ENCODE results near the gene IL36RN.

IL36RN gene

DNA sequence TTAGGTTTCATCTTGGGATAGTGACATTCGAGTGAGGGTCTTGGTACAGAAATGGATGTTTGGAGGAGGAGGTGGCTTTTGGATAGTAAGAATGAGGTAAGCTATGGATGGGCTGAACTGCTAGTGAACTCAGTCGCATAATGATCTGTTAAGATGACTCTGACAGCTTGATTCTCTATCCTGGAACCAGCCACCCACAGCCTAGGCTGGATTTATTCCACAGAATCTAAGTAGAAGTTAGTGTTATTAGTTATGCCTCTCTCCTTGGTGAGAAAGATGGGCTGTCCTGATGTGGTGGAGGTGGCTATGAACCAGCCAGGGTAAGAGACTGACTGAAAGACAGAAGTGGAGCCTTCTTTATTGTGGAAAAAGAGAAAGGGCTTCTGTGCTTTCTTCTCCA lies 31.3 kb upstream of the IL36RN start:
- TF ChIP-seq, protein P1, sequence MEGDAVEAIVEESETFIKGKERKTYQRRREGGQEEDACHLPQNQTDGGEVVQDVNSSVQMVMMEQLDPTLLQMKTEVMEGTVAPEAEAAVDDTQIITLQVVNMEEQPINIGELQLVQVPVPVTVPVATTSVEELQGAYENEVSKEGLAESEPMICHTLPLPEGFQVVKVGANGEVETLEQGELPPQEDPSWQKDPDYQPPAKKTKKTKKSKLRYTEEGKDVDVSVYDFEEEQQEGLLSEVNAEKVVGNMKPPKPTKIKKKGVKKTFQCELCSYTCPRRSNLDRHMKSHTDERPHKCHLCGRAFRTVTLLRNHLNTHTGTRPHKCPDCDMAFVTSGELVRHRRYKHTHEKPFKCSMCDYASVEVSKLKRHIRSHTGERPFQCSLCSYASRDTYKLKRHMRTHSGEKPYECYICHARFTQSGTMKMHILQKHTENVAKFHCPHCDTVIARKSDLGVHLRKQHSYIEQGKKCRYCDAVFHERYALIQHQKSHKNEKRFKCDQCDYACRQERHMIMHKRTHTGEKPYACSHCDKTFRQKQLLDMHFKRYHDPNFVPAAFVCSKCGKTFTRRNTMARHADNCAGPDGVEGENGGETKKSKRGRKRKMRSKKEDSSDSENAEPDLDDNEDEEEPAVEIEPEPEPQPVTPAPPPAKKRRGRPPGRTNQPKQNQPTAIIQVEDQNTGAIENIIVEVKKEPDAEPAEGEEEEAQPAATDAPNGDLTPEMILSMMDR (conservative IDR thresholded peaks at IDR 0.05; ENCODE audit: control insufficient read depth, insufficient read depth, low read depth, low read length): no peak
- H3K4me3 ChIP-seq (ENCODE audit: control insufficient read depth, low read depth, low read length): no peak overlapping the region
- no peak for DNase-seq (ENCODE audit: low read depth)

DNA sequence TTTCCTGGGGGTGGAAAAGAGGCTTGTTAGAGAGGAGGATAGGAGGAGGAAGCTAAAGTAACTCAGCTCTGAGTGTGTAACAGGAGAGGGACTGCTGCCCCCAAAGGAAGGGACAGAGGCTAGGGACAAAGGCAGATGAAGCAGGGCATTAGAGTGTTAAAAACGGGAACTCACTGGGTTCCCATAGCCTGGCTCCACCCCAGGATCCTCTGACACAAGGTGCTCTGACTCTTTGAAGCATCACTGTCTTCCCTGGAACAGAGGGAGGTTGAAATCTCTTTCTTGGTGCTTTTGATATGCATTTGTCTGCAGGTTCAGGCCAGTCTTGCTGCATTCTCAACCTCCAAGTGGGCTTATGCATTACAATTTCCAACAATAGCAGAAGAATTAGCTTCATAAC lies 30.9 kb upstream of the IL36RN start:
- H3K4me3 ChIP-seq (ENCODE audit: control insufficient read depth, low read depth, low read length): no peak overlapping the region
- TF ChIP-seq, protein P1 (conservative IDR thresholded peaks at IDR 0.05; ENCODE audit: control insufficient read depth, insufficient read depth, low read depth, low read length): no peak
- DNase-seq (ENCODE audit: low read depth): no peak

DNA sequence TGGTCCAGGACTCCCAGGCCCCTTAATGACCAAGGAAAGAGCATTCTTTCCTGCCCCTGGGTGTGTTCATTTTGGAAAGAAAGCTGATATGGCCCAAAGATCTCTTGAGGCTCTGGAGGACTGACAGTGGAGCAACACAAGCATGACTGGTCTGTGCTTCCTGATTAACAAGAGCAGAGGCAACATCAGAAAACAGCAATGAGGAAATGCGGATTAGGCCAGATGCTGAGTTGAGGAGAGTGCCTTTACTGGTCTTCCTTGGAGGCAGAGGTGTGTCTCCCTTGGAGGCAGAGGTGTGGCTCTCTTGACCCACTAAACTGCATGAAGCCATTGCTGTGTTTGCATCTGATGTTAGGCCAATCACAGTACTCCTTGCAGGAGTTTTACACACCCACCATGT lies 26.3 kb upstream of the IL36RN start:
- TF ChIP-seq, protein P1 (conservative IDR thresholded peaks at IDR 0.05; ENCODE audit: control insufficient read depth, insufficient read depth, low read depth, low read length): no peak
- H3K4me3 ChIP-seq (ENCODE audit: control insufficient read depth, low read depth, low read length): no peak overlapping the region
- no peak for DNase-seq (ENCODE audit: low read depth)

DNA sequence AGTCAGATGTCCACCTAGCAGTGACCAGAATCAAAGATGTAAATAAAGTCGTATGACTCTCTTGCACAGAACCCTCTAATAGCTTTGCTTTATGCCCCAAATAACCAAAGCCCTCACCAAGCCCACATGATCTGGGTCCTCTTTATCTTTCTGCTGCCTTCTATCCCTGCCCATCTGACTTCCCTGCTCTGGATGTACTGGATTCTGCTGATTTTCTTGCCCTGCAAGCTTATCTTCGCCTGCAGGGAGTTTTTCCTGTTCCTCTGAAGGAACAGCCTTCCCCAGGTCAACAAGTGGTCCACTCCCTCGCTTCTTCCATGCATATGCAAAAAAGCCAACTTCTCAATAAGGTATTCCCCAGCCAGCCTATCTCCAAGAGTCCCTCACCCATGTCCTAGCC lies 25.0 kb upstream of the IL36RN start:
- no peak for DNase-seq (ENCODE audit: low read depth)
- TF ChIP-seq, protein P1 (conservative IDR thresholded peaks at IDR 0.05; ENCODE audit: control insufficient read depth, insufficient read depth, low read depth, low read length): no peak
- H3K4me3 ChIP-seq (ENCODE audit: control insufficient read depth, low read depth, low read length): no peak overlapping the region

DNA sequence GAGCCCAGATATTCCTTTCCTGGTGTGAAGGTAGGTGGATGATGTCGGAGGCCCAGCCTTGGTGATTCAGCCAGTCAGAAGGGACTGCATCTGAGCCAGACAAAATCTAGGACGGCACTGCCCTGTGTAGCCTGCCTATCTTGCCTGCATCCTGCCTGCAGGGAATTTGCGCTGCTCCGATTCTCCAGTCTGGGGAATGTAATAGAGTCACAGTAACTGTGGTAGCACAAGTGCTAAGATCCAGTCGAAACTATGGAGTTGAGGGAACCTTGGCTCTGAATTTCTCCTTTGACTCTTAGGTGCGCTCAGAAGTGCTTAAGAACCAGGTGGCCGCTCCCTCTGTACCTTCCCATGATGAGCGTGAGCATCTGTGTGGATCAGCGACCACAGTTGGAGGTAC lies 22.2 kb upstream of the IL36RN start:
- TF ChIP-seq, protein P1 (conservative IDR thresholded peaks at IDR 0.05; ENCODE audit: control insufficient read depth, insufficient read depth, low read depth, low read length): no peak
- H3K4me3 ChIP-seq (ENCODE audit: control insufficient read depth, low read depth, low read length): no peak overlapping the region
- DNase-seq (ENCODE audit: low read depth): no peak

DNA sequence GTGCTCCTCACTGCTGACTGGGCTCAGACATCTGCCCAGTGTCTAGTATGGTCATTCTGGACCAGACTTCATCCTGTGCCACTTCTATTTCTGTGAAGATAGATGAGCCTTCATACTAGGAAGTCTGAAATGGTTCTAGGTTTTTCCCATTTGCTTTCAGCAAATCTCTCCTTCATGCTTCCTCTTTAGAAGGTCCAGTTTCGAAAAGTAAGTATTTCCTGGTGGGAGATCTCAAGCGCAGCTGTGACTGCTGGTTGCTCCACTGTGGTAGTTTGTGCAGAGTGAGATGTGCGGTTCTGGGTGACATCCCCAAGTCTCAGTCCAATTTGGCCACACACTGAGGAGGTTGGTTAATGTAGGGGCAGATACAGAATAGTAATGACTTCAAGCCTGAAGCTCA lies 20.7 kb upstream of the IL36RN start:
- no peak for DNase-seq (ENCODE audit: low read depth)
- H3K4me3 ChIP-seq (ENCODE audit: control insufficient read depth, low read depth, low read length): no peak overlapping the region
- TF ChIP-seq, protein P1 (conservative IDR thresholded peaks at IDR 0.05; ENCODE audit: control insufficient read depth, insufficient read depth, low read depth, low read length): no peak

DNA sequence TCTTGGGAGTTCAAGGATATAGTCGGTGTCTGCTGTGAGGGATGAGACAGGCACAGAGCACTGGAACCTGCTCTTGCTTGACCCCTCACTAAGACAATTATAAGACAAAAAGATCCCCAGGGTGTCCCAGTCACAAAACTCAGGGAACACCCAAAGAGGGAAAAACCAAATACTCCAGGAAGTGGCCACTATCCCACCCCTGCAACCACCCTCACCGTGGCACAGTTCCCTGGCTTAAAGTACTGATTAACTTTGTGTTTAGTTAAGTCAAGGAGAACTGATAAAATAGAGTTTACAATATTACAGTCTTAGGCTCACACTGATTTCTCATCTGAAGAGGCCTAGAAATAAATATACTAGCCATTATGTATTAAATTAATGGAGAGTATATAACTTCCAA lies 19.8 kb upstream of the IL36RN start:
- TF ChIP-seq, protein P1 (conservative IDR thresholded peaks at IDR 0.05; ENCODE audit: control insufficient read depth, insufficient read depth, low read depth, low read length): no peak
- DNase-seq (ENCODE audit: low read depth): no peak
- H3K4me3 ChIP-seq (ENCODE audit: control insufficient read depth, low read depth, low read length): no peak overlapping the region

Measured in fibroblast of mammary gland (primary cell).